Inflammatory macrophage treated with lipopolysaccharide for 4 hours (primary cell): ENCODE data around the gene ZBTB17.
"Not testable (repeated sequence)": the region's sequence is repeated elsewhere in the genome, so short reads cannot be mapped to it uniquely, and the experiment has no call there.

Experiments used
- DNase-seq: peaks from one replicate; pipeline ENCODE4 v3.0.0-alpha.2; 2020

The ZBTB17 gene

DNA sequence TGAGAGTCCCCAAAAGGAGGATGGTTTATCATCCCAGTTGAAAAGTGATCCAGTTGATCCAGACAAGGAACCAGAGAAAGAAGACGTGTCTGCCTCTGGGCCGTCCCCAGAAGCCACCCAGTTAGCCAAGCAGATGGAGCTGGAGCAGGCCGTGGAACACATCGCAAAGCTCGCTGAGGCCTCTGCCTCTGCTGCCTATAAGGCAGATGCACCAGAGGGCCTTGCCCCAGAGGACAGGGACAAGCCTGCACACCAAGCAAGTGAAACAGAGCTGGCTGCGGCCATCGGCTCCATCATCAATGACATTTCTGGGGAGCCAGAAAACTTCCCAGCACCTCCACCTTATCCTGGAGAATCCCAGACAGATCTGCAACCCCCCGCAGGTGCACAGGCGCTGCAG lies 43.3 kb downstream of the ZBTB17 start:
- no peak for DNase-seq

- no peak for DNase-seq
Observed at GRCh38 chr1:15931884-15932283, 44.0 kb downstream of the ZBTB17 start.

DNA sequence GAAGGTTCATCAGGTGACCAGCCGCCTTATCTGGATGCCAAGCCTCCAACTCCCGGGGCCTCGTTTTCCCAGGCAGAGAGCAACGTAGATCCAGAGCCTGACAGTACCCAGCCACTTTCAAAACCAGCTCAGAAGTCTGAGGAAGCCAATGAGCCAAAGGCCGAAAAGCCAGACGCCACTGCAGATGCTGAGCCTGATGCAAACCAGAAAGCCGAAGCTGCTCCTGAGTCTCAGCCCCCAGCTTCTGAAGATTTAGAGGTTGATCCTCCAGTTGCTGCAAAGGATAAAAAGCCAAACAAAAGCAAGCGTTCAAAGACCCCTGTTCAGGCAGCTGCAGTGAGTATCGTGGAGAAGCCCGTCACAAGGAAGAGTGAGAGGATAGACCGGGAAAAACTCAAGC lies 44.5 kb downstream of the ZBTB17 start:
- no peak for DNase-seq

- DNase-seq: no peak
Observed at GRCh38 chr1:15928971-15929965, 46.6 kb downstream of the ZBTB17 start.

DNA sequence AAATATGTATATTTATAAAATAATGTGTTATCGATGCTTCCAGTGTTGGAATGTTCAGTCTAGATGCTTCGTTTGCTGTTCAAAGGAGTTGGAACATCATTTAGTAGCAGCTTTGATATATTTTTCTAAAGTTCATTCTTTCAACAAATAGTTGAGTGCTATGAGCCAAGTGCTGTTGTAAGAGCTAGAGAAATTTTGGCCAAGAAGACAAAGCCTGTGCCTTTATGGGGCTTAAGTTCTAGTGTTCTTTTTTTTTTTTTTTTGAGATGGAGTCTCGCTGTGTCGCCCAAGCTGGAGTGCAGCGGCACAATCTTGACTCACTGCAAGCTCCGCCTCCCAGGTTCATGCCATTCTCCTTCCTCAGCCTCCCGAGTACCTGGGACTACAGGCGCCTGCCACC lies 49.5 kb downstream of the ZBTB17 start:
- DNase-seq: not testable (repeated sequence)

- no peak for DNase-seq
Observed at GRCh38 chr1:15923241-15923640, 52.7 kb downstream of the ZBTB17 start.

DNA sequence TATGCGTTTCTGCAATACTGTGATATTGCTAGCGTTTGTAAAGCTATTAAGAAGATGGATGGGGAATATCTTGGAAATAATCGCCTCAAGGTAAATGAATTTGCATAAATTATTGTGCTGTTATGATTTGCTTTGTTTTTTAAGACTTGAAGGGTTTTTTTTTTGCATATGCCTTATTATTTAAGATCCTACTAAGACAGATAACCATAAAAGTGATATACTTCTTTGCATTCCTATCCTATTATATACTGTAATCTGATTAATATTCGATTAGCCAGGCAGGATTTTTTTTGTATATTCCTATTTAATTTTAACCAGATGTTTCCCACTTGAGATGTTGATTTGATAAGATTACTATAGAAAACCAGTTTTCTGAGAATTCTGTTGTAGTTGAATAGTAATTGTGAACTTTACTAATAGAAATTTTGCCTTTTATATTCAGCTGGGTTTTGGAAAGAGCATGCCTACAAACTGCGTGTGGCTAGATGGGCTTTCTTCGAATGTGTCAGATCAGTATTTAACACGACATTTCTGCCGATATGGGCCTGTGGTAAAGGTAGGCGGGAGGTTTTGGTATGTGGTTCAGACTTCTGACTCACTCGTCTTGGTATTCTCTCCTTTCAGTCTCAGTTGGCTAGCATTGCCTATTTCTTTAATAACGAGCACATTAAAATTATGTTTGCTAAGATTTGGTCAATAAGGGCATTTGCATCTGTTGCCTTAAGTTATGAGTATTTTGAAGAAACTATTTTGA lies 56.8 kb downstream of the ZBTB17 start:
- DNase-seq: no peak

GRCh38 chr1:15916916-15917315 lies 59.0 kb downstream of the ZBTB17 start:
- no peak for DNase-seq

GRCh38 chr1:15916417-15916816 lies 59.5 kb downstream of the ZBTB17 start:
- DNase-seq: no peak

GRCh38 chr1:15915991-15916390 lies 59.9 kb downstream of the ZBTB17 start:
- peak; percentile 32 for DNase-seq

GRCh38 chr1:15913607-15914006 lies 62.3 kb downstream of the ZBTB17 start:
- not testable (repeated sequence) for DNase-seq

GRCh38 chr1:15911927-15912326 lies 64.0 kb downstream of the ZBTB17 start:
- DNase-seq: no peak

DNA sequence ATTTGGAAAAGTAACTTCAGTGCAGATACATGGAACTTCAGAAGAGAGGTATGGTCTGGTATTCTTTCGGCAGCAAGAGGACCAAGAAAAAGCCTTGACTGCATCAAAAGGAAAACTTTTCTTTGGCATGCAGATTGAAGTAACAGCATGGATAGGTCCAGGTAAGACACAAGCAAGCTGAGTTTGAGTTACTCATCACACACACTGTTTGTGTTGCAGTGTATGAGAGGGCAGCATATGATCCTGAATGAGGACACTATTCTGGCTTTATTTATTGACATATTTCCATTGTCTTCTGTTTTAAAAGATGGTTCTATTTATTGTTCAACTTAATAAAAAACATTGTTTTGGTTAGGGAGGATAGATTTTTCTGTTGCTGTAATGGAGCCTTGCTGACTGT lies 64.8 kb downstream of the ZBTB17 start:
- DNase-seq: no peak

DNA sequence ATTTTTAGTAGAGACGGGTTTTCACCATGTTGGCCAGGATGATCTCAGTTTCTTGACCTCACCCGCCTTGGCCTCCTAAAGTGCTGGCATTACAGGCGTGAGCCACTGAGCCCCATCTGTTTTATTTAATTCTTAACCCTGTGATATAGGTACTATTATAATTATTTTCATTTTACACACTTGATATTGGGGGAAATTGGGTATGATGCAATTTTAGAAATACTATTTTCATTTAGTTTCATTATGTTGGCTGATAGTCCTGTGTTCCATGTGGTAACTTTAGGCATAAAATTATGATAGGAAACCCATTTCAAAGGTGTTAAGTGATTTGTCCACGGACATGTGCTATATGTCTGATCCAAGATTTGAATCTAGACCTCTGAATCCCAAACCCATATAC lies 67.3 kb downstream of the ZBTB17 start:
- no peak for DNase-seq

DNA sequence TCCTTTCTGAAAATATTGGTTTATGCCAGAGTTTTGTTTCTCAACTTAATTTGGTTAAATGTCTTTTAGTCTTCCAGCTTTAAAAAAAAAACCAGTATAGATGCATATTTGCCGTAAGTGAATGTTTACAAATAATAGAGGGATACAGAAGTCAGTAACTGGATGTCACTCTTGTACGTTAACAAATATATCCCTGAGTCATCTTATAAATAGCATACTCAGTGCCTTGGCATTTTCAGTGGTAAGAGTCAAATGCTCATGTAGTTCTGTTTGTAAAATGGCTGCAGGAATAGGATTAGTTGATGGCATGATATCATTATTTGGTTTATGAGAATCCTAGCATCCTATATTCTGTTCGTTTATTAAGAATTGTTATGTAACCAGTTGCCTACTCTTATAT lies 73.0 kb downstream of the ZBTB17 start:
- DNase-seq: no peak

DNA sequence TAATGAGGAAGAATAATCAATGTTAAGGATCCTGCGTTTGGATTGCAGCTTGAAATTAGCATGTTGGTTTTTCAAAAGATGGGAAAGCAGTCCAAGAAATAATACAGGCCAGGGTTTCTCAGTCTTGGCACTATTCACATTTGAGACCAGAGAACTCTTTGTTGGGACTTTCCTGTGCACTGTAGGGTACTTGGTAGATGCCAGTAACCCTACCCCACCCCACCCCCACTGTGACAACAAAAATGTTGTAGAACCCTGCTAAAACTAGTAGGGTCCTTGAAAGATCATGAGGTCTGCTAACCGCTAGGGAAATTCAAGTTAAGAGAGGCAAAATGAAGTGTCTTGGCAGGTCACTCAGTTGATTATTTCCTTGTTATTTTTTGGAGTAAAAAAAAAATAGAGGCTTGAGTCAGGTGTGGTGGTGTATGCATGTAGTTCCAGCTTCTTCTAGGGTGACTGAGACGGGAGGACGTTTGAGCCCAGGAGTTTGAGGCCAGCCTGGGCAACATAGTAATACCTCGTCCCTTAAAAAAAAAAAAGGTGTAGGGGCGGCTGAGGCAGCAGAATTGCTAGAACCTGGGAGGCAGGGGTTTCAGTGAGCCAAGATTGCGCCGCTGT lies 75.1 kb downstream of the ZBTB17 start:
- DNase-seq: no peak

DNA sequence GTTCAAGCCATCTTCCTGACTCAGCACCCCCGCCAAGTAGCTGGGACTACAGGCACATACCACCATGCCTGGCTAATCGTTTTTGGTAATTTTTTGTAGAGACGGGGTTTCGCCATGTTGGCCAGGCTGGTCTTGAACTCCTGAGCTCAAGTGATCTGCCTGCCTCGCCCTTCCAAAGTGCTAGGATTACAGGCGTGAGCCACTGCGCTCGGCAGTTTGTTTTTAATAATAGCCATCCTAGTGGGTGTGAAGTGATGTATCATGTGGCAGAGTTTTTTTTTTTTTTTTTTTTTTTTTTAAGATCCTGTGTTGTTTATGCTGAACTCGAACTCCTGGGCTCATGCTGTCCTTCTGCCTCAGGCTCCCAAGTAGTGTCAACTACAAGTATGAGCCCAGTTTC lies 76.6 kb downstream of the ZBTB17 start:
- DNase-seq: no peak

DNA sequence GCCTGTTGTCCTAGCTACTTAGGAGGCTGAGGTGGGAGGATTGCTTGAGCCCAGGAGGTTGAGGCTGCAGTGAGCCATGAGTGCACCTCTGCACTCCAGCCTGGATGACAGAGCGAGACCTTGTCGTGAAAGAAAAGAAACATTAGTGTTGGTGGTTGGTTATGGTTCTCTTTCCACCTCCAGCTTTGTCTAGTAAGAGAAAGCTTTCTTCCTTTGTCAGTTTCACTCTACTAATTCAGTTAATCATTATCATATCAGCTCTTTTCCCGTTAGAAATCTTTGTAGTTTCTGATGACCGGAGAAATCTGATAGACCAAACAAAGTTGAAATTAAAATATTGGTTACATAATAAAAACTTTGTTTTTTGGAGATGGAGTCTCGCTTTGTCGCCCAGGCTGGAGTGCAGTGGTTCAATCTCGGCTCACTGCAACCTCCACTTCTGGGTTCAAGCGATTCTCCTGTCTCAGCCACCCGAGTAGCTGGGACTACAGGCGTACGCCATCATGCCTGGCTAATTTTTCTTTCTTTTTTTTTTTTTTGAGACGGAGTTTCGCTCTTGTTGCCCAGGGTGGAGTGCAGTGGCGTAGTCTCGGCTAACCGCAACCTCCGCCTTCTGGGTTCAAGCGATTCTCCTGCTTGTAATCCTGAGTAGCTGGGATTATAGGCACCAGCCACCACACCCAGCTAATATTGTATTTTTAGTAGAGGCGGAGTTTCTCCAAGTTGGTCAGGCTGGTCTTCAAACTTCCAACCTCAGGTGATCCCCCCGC lies 78.9 kb downstream of the ZBTB17 start:
- DNase-seq: not testable (repeated sequence)

- DNase-seq: no peak
Observed at GRCh38 chr1:15895233-15895632, 80.7 kb downstream of the ZBTB17 start.

GRCh38 chr1:15892857-15893599 lies 82.9 kb downstream of the ZBTB17 start:
- DNase-seq: peak; percentile 42
